H9 (cell line): ENCODE data around the gene ABHD5. TPM values are rescaled to one million over a fixed set of nuclear protein-coding genes. Genes with fewer than 3 reads are reported as not detected.

Source experiments
- DNase-seq: peaks from one replicate; pipeline ENCODE4 v3.0.0-alpha.2; 2017
- H2AFZ ChIP-seq: one replicate; pipeline ENCODE4 v1.6.1; 2013; ENCODE audit warnings: mild to moderate bottlenecking, low read length, control low read depth, moderate library complexity
- H2AK5ac ChIP-seq: 2 replicates; pipeline ENCODE4 v1.6.1; 2013; ENCODE audit warnings: low read length, control low read depth, mixed read lengths; ENCODE audit not compliant: insufficient read length
- H2BK120ac ChIP-seq: one replicate; pipeline ENCODE4 v1.6.1; 2013; ENCODE audit warnings: low read depth, mild to moderate bottlenecking, low read length, control low read depth, inconsistent platforms; ENCODE audit not compliant: poor library complexity, severe bottlenecking
- H2BK12ac ChIP-seq: 2 replicates; pipeline ENCODE4 v1.6.1; 2013; ENCODE audit warnings: low read length, control low read depth, mixed read lengths, low read depth; ENCODE audit not compliant: insufficient read length
- H2BK15ac ChIP-seq: 2 replicates; pipeline ENCODE4 v1.6.1; 2013; ENCODE audit warnings: low read depth, low read length, control low read depth
- H2BK20ac ChIP-seq: one replicate; pipeline ENCODE4 v1.6.1; 2013; ENCODE audit warnings: low read depth, mild to moderate bottlenecking, low read length, control low read depth, inconsistent platforms; ENCODE audit not compliant: poor library complexity, severe bottlenecking
- H2BK5ac ChIP-seq: 2 replicates; pipeline ENCODE4 v1.6.1; 2013; ENCODE audit warnings: low read length, control low read depth, mixed read lengths; ENCODE audit not compliant: insufficient read length
- H3K14ac ChIP-seq: 2 replicates; pipeline ENCODE4 v1.6.1; 2013; ENCODE audit warnings: low read length, control low read depth; ENCODE audit not compliant: insufficient read depth
- H3K18ac ChIP-seq: 2 replicates; pipeline ENCODE4 v1.6.1; 2013; ENCODE audit warnings: low read depth, mild to moderate bottlenecking, mixed read lengths, low read length, control low read depth; ENCODE audit not compliant: insufficient read length
- H3K23ac ChIP-seq: 2 replicates; pipeline ENCODE4 v1.6.1; 2013; ENCODE audit warnings: low read length, control low read depth, mixed read lengths, low read depth; ENCODE audit not compliant: insufficient read length
- H3K23me2 ChIP-seq: 2 replicates; pipeline ENCODE4 v1.6.1; 2013; ENCODE audit warnings: low read depth, mild to moderate bottlenecking, mixed read lengths, low read length, control low read depth; ENCODE audit not compliant: insufficient read length, poor library complexity, severe bottlenecking
- H3K27ac ChIP-seq: 2 replicates; pipeline ENCODE4 v1.5.1; 2013; ENCODE audit warnings: low read length, control low read depth, mixed read lengths, low read depth; ENCODE audit not compliant: insufficient read length
- H3K27me3 ChIP-seq: 2 replicates; pipeline ENCODE4 v1.6.1; 2013; ENCODE audit warnings: low read length, control low read depth, inconsistent platforms; ENCODE audit not compliant: insufficient read depth
- H3K4ac ChIP-seq: 2 replicates; pipeline ENCODE4 v1.6.1; 2013; ENCODE audit warnings: low read depth, mild to moderate bottlenecking, control low read depth, inconsistent platforms, low read length, moderate library complexity
- H3K4me1 ChIP-seq: 2 replicates; pipeline ENCODE4 v1.6.1; 2013; ENCODE audit warnings: low read length, control low read depth, inconsistent platforms; ENCODE audit not compliant: insufficient read depth
- H3K4me2 ChIP-seq: 2 replicates; pipeline ENCODE4 v1.6.1; 2013; ENCODE audit warnings: low read length, control low read depth, mixed read lengths; ENCODE audit not compliant: insufficient read length, insufficient read depth
- H3K56ac ChIP-seq: 2 replicates; pipeline ENCODE4 v1.6.1; 2013; ENCODE audit warnings: low read depth, mild to moderate bottlenecking, mixed read lengths, low read length, control low read depth; ENCODE audit not compliant: insufficient read length
- H3K79me1 ChIP-seq: 2 replicates; pipeline ENCODE4 v1.6.1; 2013; ENCODE audit warnings: low read depth, mild to moderate bottlenecking, moderate library complexity, low read length, control low read depth, inconsistent platforms; ENCODE audit not compliant: insufficient read depth, poor library complexity, severe bottlenecking
- H3K79me2 ChIP-seq: 2 replicates; pipeline ENCODE4 v1.6.1; 2013; ENCODE audit warnings: low read length, control low read depth, inconsistent platforms; ENCODE audit not compliant: insufficient read depth
- H3K9ac ChIP-seq: 2 replicates; pipeline ENCODE4 v1.6.1; 2013; ENCODE audit warnings: low read length, control low read depth, mixed read lengths; ENCODE audit not compliant: insufficient read length; ENCODE audit errors: extremely low read depth
- H3K9me3 ChIP-seq: one replicate; pipeline ENCODE4 v1.6.1; 2013; ENCODE audit warnings: low read depth, low read length, inconsistent platforms; ENCODE audit not compliant: control insufficient read depth
- H3T11ph ChIP-seq: one replicate; pipeline ENCODE4 v1.6.1; 2013; ENCODE audit warnings: mild to moderate bottlenecking, low read length, control low read depth, inconsistent platforms
- H4K20me1 ChIP-seq: one replicate; pipeline ENCODE4 v1.6.1; 2013; ENCODE audit not compliant: control insufficient read depth, insufficient read length, insufficient read depth
- H4K5ac ChIP-seq: 2 replicates; pipeline ENCODE4 v1.6.1; 2013; ENCODE audit warnings: low read depth, mild to moderate bottlenecking, mixed read lengths, low read length, control low read depth; ENCODE audit not compliant: insufficient read length
- H4K8ac ChIP-seq: replicated peaks from 2 replicates; pipeline ENCODE4 v1.6.1; 2013; ENCODE audit warnings: low read length, control low read depth, mixed read lengths, low read depth; ENCODE audit not compliant: insufficient read length
- H4K91ac ChIP-seq: 2 replicates; pipeline ENCODE4 v1.6.1; 2013; ENCODE audit warnings: low read depth, mild to moderate bottlenecking, moderate library complexity, mixed read lengths, low read length, control low read depth; ENCODE audit not compliant: insufficient read length
- H3K27ac Mint-ChIP-seq, 3 experiments: 2 replicates in 2 of 3; 3 replicates in 1 of 3; pipeline ENCODE4 v1.8.0; 2020 to 2021; ENCODE audit warnings: mixed read lengths in 3 of 3, mild to moderate bottlenecking in 1 of 3, moderate library complexity in 1 of 3
- H3K27me3 Mint-ChIP-seq: 2 replicates; pipeline ENCODE4 v1.8.0; 2021; ENCODE audit warnings: low read depth, mild to moderate bottlenecking, moderate library complexity, mixed read lengths
- H3K36me3 Mint-ChIP-seq, 3 experiments: 2 replicates in 2 of 3; 3 replicates in 1 of 3; pipeline ENCODE4 v1.8.0; 2020 to 2021; ENCODE audit warnings: low read depth in 3 of 3, mixed read lengths in 3 of 3; ENCODE audit not compliant: insufficient read depth in 1 of 3
- H3K4me1 Mint-ChIP-seq, 2 experiments: 2 replicates each; pipeline ENCODE4 v1.8.0; 2020; ENCODE audit warnings: mixed read lengths in 2 of 2
- H3K4me3 Mint-ChIP-seq, 2 experiments: 2 replicates in 1 of 2; 3 replicates in 1 of 2; pipeline ENCODE4 v1.8.0; 2020 to 2021; ENCODE audit warnings: mild to moderate bottlenecking in 2 of 2, mixed read lengths in 2 of 2, moderate library complexity in 1 of 2
- H3K9me3 Mint-ChIP-seq, 2 experiments: 2 replicates in 1 of 2; 3 replicates in 1 of 2; pipeline ENCODE4 v1.8.0; 2020; ENCODE audit warnings: mild to moderate bottlenecking in 2 of 2, mixed read lengths in 2 of 2, moderate library complexity in 1 of 2
- CTCF ChIP-seq: fragments of 200-600 bp; sonication (generic); conservative IDR thresholded peaks from 3 replicates; pipeline ENCODE4 v1.8.0; 2021; ENCODE audit warnings: antibody characterized with exemption, mild to moderate bottlenecking
- whole genome bisulfite sequencing: extraction: QIAGEN DNeasy Blood & Tissue Kit; methylation state at CpG from one replicate; pipeline ENCODE4 v1.1.7; 2013; ENCODE audit warnings: missing lambda C conversion rate, low lambda C conversion rate, mixed read lengths; ENCODE audit not compliant: insufficient read length; ENCODE audit errors: extremely low coverage; 5-methylcytosine and 5-hydroxymethylcytosine counted together
- total RNA-seq: library from RNA; stranded (reverse); gene quantifications from 2 replicates; pipeline ENCODE4 v1.2.1, GENCODE V29; 2021

The ABHD5 gene
- total RNA-seq, 1 experiment from 2014 or later = 13.1 TPM

GRCh38 chr3:43742920-43743319, 52.2 kb downstream of the ABHD5 start:
- H3K27ac ChIP-seq = no peak overlapping the region
- no peak overlapping the region for H2AFZ ChIP-seq
- H3K9me3 ChIP-seq = peaks cover 7% of the 10 kb centered on the region
- H3K56ac ChIP-seq = no peak overlapping the region
- no peaks in the 10 kb centered on the region for H3K23me2 ChIP-seq
- H2BK20ac ChIP-seq = no peak overlapping the region
- H3K9ac ChIP-seq = no peak overlapping the region
- H3K23ac ChIP-seq = no peak overlapping the region
- Mint-ChIP-seq H3K36me3 (peaks cover 6 to 14% (median 7%) of the 10 kb centered on the region in 3 experiments), H3K27ac (no peak overlapping the region), H3K9me3 (peaks cover 15 to 16% of the 10 kb centered on the region in 2 experiments), H3K27me3 (peaks cover under 1% of the 10 kb centered on the region; the same call in 1 of the 2 replicates), H3K4me1 (peaks cover 0 to under 1% of the 10 kb centered on the region in 2 experiments; a peak in 2 of 4 replicates), H3K4me3 (no peak overlapping the region)
- no peak overlapping the region for H3K4ac ChIP-seq
- H3K4me1 ChIP-seq = no peaks in the 10 kb centered on the region
- H2BK15ac ChIP-seq = no peak overlapping the region
- H3K18ac ChIP-seq = no peak overlapping the region
- no peak overlapping the region for H2BK120ac ChIP-seq
- no peaks in the 10 kb centered on the region for H3K79me1 ChIP-seq
- H2BK5ac ChIP-seq = no peak overlapping the region
- no peak overlapping the region for H4K5ac ChIP-seq
- H4K20me1 ChIP-seq = no peaks in the 10 kb centered on the region
- WGBS = no CpG with 5 or more reads among the region's 3 CpGs
- no peak overlapping the region for H2AK5ac ChIP-seq
- no peak overlapping the region for H4K8ac ChIP-seq
- no peak overlapping the region for H2BK12ac ChIP-seq
- no peak overlapping the region for H3K4me2 ChIP-seq
- no peak overlapping the region for H3K14ac ChIP-seq
- peak; percentile 52; the same call in 2 of the 3 replicates for TF ChIP-seq CTCF
- no peaks in the 10 kb centered on the region for H3K27me3 ChIP-seq
- DNase-seq = peak; percentile 5
- H3T11ph ChIP-seq = no peak overlapping the region
- H4K91ac ChIP-seq = no peak overlapping the region
- H3K79me2 ChIP-seq = no peaks in the 10 kb centered on the region
